ENCODE results near the gene CHAT. TPM values are rescaled to one million over a fixed set of nuclear protein-coding genes. Genes with fewer than 3 reads are reported as not detected.

Gene CHAT
- polyA plus RNA-seq, 1 donor from 2014 or later: not detected

- H3K27me3 ChIP-seq (ENCODE audit: insufficient read depth, low read depth, low read length): no peaks in the 10 kb centered on the region
- H3K36me3 ChIP-seq (ENCODE audit: insufficient read depth, low read length): no peaks in the 10 kb centered on the region
- H2AFZ ChIP-seq (ENCODE audit: low read depth, low read length): no peak overlapping the region
- no peak overlapping the region for H3K27ac ChIP-seq (ENCODE audit: low read length)
- H3K9me2 ChIP-seq (ENCODE audit: insufficient read depth, low read length): no peaks in the 10 kb centered on the region
- no peaks in the 10 kb centered on the region for H3F3A ChIP-seq (ENCODE audit: insufficient read depth, low read length, poor library complexity, severe bottlenecking)
- H4K20me1 ChIP-seq (ENCODE audit: insufficient read depth): no peaks in the 10 kb centered on the region
- H3K9ac ChIP-seq (ENCODE audit: low read length): no peak overlapping the region
- no peaks in the 10 kb centered on the region for H3K79me2 ChIP-seq (replicated peaks; ENCODE audit: insufficient read depth, low read length)
- TF ChIP-seq TAF1 (IDR thresholded peaks at IDR 0.05; ENCODE audit: low read depth): no peak
- no peak overlapping the region for H3K4me3 ChIP-seq (ENCODE audit: low read length)
- no peaks in the 10 kb centered on the region for H3K9me3 ChIP-seq (ENCODE audit: low read length)
- no peak overlapping the region for H3K4me2 ChIP-seq (ENCODE audit: low read length)
These were observed 41.2 kb upstream of the CHAT start for GRCh38 chr10:49572594-49573114.

GRCh38 chr10:49575489-49576072, 38.3 kb upstream of the CHAT start:
- H2AFZ ChIP-seq (ENCODE audit: low read depth, low read length): no peak overlapping the region
- no peaks in the 10 kb centered on the region for H3K9me2 ChIP-seq (ENCODE audit: insufficient read depth, low read length)
- no peak overlapping the region for H3K27ac ChIP-seq (ENCODE audit: low read length)
- no peaks in the 10 kb centered on the region for H3K36me3 ChIP-seq (ENCODE audit: insufficient read depth, low read length)
- no peaks in the 10 kb centered on the region for H3K79me2 ChIP-seq (replicated peaks; ENCODE audit: insufficient read depth, low read length)
- TF ChIP-seq SMC3 (conservative IDR thresholded peaks at IDR 0.05; ENCODE audit: poor library complexity) (no peak), POLR2AphosphoS5 (IDR thresholded peaks at IDR 0.05) (no peak), TAF1 (IDR thresholded peaks at IDR 0.05; ENCODE audit: low read depth) (no peak), EZH2 (IDR thresholded peaks at IDR 0.05; ENCODE audit: borderline replicate concordance, insufficient read depth, low read length, poor library complexity, severe bottlenecking) (no peak), REST (IDR thresholded peaks at IDR 0.05; ENCODE audit: borderline replicate concordance) (no peak), RAD21 (conservative IDR thresholded peaks at IDR 0.05) (no peak), MXI1 (conservative IDR thresholded peaks at IDR 0.05; ENCODE audit: poor library complexity, severe bottlenecking) (no peak), CTCF (IDR thresholded peaks at IDR 0.05; ENCODE audit: poor library complexity, severe bottlenecking) (no peak), EP300 (conservative IDR thresholded peaks at IDR 0.05; ENCODE audit: poor library complexity, severe bottlenecking) (no peak)
- no peaks in the 10 kb centered on the region for H3K9me3 ChIP-seq (ENCODE audit: low read length)
- H3K9ac ChIP-seq (ENCODE audit: low read length): no peak overlapping the region
- no peaks in the 10 kb centered on the region for H4K20me1 ChIP-seq (ENCODE audit: insufficient read depth)
- H3K27me3 ChIP-seq (ENCODE audit: insufficient read depth, low read depth, low read length): no peaks in the 10 kb centered on the region
- H3K4me2 ChIP-seq (ENCODE audit: low read length): no peak overlapping the region
- no peaks in the 10 kb centered on the region for H3F3A ChIP-seq (ENCODE audit: insufficient read depth, low read length, poor library complexity, severe bottlenecking)
- no peak overlapping the region for H3K4me3 ChIP-seq (ENCODE audit: low read length)

All from neural cell (in vitro differentiated cells).